BJ (cell line): ENCODE results near the gene FOLR2. TPM values are rescaled to one million over a fixed set of nuclear protein-coding genes. Genes with fewer than 3 reads are reported as not detected.

ENCODE experiments used
- CTCF ChIA-PET: fragments of 350-600 bp; formaldehyde crosslinking; extraction: SDS; loops from one replicate; lab custom pipeline; 2021; ENCODE audit warnings: antibody characterized with exemption, inconsistent platforms; lab: Yijun Ruan, JAX
- POLR2A ChIA-PET: fragments of 300-600 bp; sonication (Branson Sonifier 250); formaldehyde crosslinking; extraction: SDS; loops from one replicate; lab custom pipeline; 2021; ENCODE audit warnings: antibody characterized with exemption; lab: Charles Lee
- DNase-seq: peaks from one replicate; pipeline ENCODE4 v3.0.0-alpha.2; 2011; ENCODE audit warnings: low read depth
- H3K27me3 ChIP-seq: 2 replicates; pipeline ENCODE4 v1.6.0; 2011; ENCODE audit warnings: low read length; ENCODE audit not compliant: control insufficient read depth, insufficient read depth
- H3K36me3 ChIP-seq: 2 replicates; pipeline ENCODE4 v1.5.1; 2011; ENCODE audit warnings: low read length; ENCODE audit not compliant: control insufficient read depth, insufficient read depth
- H3K4me3 ChIP-seq: 2 replicates; pipeline ENCODE4 v1.5.1; 2011; ENCODE audit warnings: low read depth, mild to moderate bottlenecking, control low read depth, low read length
- CTCF ChIP-seq: IDR thresholded peaks from 2 replicates; pipeline ENCODE4 v1.5.1; 2011; ENCODE audit warnings: low read depth, mild to moderate bottlenecking, control low read depth, inconsistent platforms, low read length, moderate library complexity; ENCODE audit not compliant: insufficient read depth
- polyA plus RNA-seq: library from polyadenylated mRNA; depleted of rRNA; stranded (reverse); fragments of >200 nt; gene quantifications from 2 replicates; pipeline ENCODE4 v1.2.3, GENCODE V29; 2011

The FOLR2 gene
- polyA plus RNA-seq, 1 experiment = not detected

- CTCF ChIA-PET = interaction anchor here (1.0 to 4.6 kb wide), 6 partner anchors 9 to 196 kb away, joined by 3 to 57 read pairs (median 3); partner anchors contain the start of genes ANAPC15 and INPPL1
- POLR2A ChIA-PET = no interaction called here
- TF ChIP-seq CTCF = no peak
Measured at GRCh38 chr11:72235351-72236057, 18.9 kb downstream of the FOLR2 start.

GRCh38 chr11:72236083-72236697, 19.6 kb downstream of the FOLR2 start:
- Histone ChIP-seq H3K4me3 (no peak overlapping the region), H3K27me3 (peaks cover 5% of the 10 kb centered on the region), H3K36me3 (peaks cover 46% of the 10 kb centered on the region)
- ChIA-PET CTCF (interaction anchor here (0.9 to 4.6 kb wide), 8 partner anchors 9 to 195 kb away, joined by 3 to 57 read pairs (median 3); partner anchors contain the start of genes ANAPC15 and INPPL1), POLR2A (no interaction called here)
- TF ChIP-seq CTCF = no peak
- no peak for DNase-seq

More at GRCh38 chr11:72235351-72236057, 18.9 kb downstream of the FOLR2 start:
- no peak for DNase-seq
- H3K36me3 ChIP-seq = peaks cover 52% of the 10 kb centered on the region
- no peaks in the 10 kb centered on the region for H3K27me3 ChIP-seq
- H3K4me3 ChIP-seq = no peak overlapping the region

- no peak for DNase-seq
- H3K4me3 ChIP-seq = no peak overlapping the region
- ChIA-PET POLR2A (no interaction called here), CTCF (interaction anchor here (0.9 to 4.6 kb wide), 9 partner anchors 9 to 258 kb away, joined by 3 to 57 read pairs (median 3); partner anchors contain the start of genes ANAPC15 and INPPL1)
- peaks cover 42% of the 10 kb centered on the region for H3K36me3 ChIP-seq
- no peak for TF ChIP-seq CTCF
- peaks cover 7% of the 10 kb centered on the region for H3K27me3 ChIP-seq
Measured at GRCh38 chr11:72236774-72237111, 20.1 kb downstream of the FOLR2 start.

GRCh38 chr11:72237112-72237931, 20.7 kb downstream of the FOLR2 start:
- no peak for DNase-seq
- no peak for TF ChIP-seq CTCF
- Histone ChIP-seq H3K4me3 (no peak overlapping the region), H3K27me3 (peaks cover 9% of the 10 kb centered on the region), H3K36me3 (peaks cover 36% of the 10 kb centered on the region)
- ChIA-PET POLR2A (no interaction called here), CTCF (interaction anchor here (0.9 to 4.6 kb wide), 18 partner anchors 8 to 261 kb away, joined by 3 to 57 read pairs (median 3); partner anchors contain the start of genes ANAPC15, INPPL1 and TOMT)
